Activated CD8-positive, alpha-beta memory T cell treated with anti-CD3 and anti-CD28 coated beads, Interleukin-2, amount 50 U/mL, for 4 hours (primary cell): ENCODE measurements around the gene CXCL8.
"Not testable (repeated sequence)": the region's sequence is repeated elsewhere in the genome, so short reads cannot be mapped to it uniquely, and the experiment has no call there.

Source experiments
- DNase-seq: peaks from one replicate; pipeline ENCODE4 v3.0.0-alpha.2; 2020

Gene CXCL8

GRCh38 chr4:73751166-73751565, 10.8 kb downstream of the CXCL8 start:
- DNase-seq, result no peak

GRCh38 chr4:73751830-73752229, 11.5 kb downstream of the CXCL8 start:
- DNase-seq, result no peak

DNA sequence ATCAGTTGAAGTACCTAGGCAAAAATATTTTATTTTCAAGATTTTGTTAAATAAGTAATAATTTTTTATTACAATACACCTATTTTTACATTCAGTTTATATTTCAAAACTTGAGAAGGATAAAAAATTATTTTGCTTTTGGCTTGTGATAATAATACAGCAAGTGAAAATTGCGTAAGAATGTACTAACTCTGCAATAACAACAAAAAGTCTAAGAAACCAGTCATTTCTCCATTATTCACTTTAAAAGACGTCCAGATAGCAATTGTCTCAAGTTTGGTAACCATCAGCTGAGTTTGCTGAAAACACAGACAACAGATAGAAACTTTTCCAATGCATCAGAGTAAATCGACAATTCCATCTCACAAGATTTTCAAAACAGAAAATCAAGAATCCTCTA, 12.1 kb downstream of the CXCL8 start:
- no peak for DNase-seq

DNA sequence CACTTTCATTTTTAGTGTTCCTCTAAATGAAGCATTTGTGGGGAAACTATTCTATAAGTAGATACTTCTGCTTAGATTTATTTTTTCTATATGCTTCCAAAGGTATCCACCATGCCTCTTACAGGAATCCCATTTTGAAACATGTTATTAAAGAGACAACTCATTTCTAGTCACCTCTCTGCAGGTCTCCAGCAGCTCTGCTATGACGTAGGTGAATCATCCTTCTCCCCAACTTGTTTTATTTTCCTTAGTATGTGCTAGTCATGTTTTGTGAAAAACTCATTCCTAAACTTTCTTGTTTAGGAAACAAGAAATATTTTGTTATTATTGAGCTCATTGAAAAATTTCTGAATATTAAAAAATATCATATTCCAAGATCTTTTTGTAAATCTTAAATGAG, 12.8 kb downstream of the CXCL8 start:
- DNase-seq, result no peak

DNA sequence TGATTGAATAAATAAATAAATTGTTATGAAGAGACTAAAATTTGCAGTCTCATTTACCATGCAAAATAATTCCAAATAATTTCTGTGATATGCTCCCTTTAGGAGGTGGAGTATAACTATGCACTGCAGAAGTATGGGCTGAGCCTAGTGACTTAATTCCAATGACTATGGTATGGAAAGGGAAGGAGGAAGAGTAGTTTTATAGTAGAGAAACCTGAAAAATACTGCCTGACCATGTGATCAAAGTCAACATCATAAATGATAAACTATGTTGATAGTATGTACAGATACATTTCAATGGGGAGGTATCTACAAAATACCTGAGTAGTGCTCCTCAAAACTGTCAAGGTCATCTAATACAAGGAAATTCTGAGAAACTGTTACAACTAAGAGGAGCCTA, 14.6 kb downstream of the CXCL8 start:
- no peak for DNase-seq

GRCh38 chr4:73759357-73759756, 19.0 kb downstream of the CXCL8 start:
- DNase-seq, result no peak

DNA sequence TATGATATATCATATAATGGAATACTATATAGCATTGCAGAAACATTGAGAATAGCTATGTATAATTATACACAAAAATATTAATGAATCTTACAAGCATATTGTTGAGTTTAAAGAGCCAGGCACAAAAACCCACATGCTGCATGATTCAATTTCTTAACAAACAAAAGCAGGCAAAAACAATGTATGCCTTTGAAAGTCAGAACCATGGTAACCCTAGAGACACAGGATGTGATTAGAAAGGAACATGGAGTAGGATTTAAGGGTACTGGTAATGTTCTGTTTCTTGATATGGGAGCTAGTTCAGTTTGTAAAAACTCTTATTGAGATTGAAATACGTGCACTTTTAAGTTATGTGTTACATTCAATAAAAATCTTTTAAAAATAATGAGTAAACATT, 21.5 kb downstream of the CXCL8 start:
- no peak for DNase-seq

DNA sequence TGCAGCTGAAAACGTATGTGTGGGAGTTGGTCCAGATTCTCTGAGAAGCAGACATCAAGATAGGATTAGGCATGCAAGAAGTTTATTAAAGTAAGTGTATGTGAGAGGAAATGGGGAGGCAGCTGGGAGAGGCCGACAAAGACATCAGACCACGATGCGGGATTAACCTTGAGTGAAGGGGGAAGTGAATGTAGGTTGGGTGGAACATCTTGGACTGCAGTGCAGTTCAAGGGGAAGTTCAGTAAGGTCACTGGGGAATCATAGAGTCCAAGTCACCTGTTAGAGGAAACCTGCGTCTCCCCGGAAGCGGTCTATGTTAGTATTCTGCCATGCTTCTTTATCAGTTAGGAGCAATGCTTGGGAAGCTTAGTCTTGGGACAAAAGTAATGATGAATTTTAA, 22.0 kb downstream of the CXCL8 start:
- no peak for DNase-seq

DNA sequence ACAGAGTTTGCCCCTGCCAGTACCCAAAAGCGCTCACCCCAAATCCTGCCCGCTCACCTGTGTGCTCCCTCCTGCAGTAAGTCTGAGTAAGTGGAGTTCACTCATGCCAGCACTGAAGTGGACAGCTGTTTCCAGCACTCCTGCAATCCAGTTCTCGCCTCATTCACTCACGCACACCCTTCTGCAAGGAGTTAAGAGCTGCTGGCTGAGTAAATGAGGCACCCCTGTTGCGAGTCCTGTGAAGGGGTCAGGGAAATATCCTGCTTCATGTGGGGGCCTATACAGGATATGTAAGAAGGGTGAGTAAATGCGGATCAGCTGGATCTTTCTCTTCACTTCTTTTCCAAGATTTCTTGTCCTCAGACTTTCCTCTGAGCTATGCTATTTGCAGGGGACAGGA, 23.5 kb downstream of the CXCL8 start:
- DNase-seq, result no peak

DNA sequence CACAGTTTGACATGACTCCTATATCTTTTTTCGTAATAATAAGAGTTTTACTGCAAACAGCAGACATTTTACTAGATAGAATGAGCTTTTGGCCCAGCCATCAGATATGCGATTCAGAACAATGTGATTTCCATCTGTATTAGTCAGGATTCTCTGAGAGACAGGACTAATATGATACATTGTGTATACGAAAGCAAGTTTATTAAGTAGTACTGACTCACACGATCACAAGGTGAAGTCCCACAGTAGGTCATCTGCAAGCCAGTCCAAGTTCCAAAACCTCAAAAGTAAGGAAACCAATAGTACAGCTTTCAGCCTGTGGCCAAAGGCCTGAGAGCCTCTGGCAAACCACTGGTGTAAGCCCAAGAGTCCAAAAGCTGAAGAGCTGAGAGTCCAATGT, 24.1 kb downstream of the CXCL8 start:
- DNase-seq, result no peak

GRCh38 chr4:73765296-73765695, 24.9 kb downstream of the CXCL8 start:
- DNase-seq, result no peak

DNA sequence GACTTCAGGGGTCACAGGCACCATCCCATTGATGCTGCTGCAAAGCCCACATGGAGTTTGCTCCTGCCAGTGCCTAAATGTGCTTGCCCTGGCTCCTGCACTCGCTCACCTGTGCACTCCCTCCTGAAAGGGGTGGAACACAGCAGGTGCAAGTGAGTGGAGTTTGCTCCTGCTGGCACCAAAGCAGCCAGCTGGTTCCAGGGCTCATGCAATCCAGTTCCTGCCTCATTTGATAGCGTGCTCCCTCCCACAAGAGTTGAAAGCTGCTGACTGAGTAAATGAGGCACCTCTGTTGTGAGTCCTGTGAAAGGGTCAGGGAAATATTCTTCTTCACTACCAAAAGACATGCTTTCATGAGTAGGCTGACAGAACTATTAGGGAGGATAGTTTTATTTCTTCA, 30.5 kb downstream of the CXCL8 start:
- DNase-seq, result no peak

DNA sequence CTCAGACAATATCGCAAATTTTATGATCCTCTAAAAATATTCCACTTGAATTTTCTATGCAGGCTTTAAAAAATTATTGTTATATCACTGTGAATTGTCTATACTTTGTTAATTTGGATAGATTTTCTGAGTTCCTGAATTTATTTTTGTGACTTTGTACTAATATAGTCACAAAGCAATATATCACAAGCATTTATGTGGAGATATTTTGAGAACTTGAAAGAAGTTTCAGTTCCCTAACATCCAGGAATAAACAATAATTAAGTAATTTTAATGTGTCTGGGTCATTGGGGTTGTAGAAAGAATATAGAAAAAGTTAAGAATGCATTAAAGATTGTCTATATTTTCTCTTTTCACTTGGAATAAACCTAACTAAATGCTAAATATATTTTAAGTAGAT, 32.0 kb downstream of the CXCL8 start:
- no peak for DNase-seq

- DNase-seq, result not testable (repeated sequence)
Observed at GRCh38 chr4:73774406-73774805, 34.0 kb downstream of the CXCL8 start.

DNA sequence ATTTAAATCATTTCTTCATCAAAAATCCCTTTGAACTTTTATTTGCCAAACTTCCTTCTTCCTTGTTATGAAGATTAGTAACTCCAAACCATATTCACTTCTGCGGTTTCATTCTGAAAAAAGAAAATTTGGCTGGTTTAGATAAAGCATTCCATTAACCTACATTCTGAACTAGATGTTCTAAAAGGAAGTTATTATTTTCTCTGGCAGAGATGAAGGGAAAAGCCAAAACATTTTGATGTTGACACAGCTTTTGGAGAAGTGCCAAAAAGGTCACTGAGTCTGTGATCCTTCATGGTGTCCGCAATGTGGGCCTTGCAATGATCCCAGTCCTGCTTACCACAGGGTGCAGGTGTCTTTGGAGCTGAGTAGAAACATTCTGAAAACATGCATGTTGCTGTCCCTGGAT, 36.0 kb downstream of the CXCL8 start:
- DNase-seq, result no peak

DNA sequence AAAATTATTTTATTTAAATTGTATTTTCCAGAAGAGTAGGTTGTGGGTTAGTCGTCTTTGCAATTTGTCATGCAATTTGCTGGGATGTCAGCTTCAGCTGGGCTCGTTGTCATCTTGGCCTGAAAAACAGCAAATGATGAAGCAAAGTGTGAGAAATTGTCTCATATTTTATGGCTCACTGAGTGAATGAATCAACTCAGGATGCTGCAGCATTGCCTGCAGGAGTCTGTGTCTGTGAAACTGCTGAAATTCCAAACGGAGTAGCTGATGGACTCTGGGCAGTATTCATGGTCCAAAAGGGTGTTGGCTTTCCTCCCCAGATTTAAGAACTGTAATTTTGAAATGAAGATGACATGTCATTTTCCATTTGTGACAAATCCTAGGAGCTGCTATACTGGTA, 37.2 kb downstream of the CXCL8 start:
- DNase-seq, result no peak

GRCh38 chr4:73780243-73780642, 39.9 kb downstream of the CXCL8 start:
- no peak for DNase-seq

GRCh38 chr4:73780834-73781233, 40.5 kb downstream of the CXCL8 start:
- DNase-seq, result no peak

- DNase-seq, result no peak
Observed at GRCh38 chr4:73788411-73788810, 48.0 kb downstream of the CXCL8 start.
